K562 (cell line): Measurements from ENCODE around the gene UFSP1. TPM values are rescaled to one million over a fixed set of nuclear protein-coding genes. Genes with fewer than 3 reads are reported as not detected.
"Not testable (repeated sequence)": the region's sequence is repeated elsewhere in the genome, so short reads cannot be mapped to it uniquely, and the experiment has no call there.

Source experiments
- ATAC-seq: fragments of 200-7000 bp; cut with Tn5 transposase; 3 replicates; pipeline ENCODE4 v1.9.1; 2020; ENCODE audit warnings: moderate library complexity
- BruUV-seq: library from RNA; stranded (reverse); fragments of 400-500 nt; replicated peaks from 2 replicates; lab custom pipeline; 2021; lab: Mats Ljungman, UMichigan
- CTCF ChIA-PET: fragments of 300-600 bp; formaldehyde crosslinking; extraction: SDS; loops from one replicate; lab custom pipeline; 2021; ENCODE audit warnings: low intra/inter-chr PET ratio; lab: Yijun Ruan, JAX
- POLR2A ChIA-PET: fragments of 300-600, 350-650 bp; sonication (Branson Sonifier 250); formaldehyde crosslinking; extraction: SDS; loops from one replicate; lab custom pipeline; 2021; ENCODE audit warnings: antibody characterized with exemption, inconsistent platforms; lab: Yijun Ruan, JAX
- DNase-seq, 4 experiments: peaks; one replicate each; pipeline versions ENCODE4 v3.0.0 to v3.0.0-alpha.2; 2011 to 2018; ENCODE audit warnings: low spot score in 3 of 4, mixed read lengths in 3 of 4; ENCODE audit errors: extremely low read depth in 1 of 4
- FAIRE-seq: peaks from 2 replicates; lab custom pipeline; 2011; peaks lifted over from hg19 to GRCh38; lab: Jason Lieb, UNC
- H2AFZ ChIP-seq: 2 replicates; pipeline ENCODE4 v1.6.0; 2011; ENCODE audit warnings: low read depth, low read length, control low read depth, inconsistent platforms
- H3K27ac ChIP-seq: fragments of 200-600 bp; 3 replicates; pipeline ENCODE4 v1.8.0; 2011; ENCODE audit warnings: low read depth, mild to moderate bottlenecking, control low read depth, inconsistent platforms, low read length, moderate library complexity, mixed read lengths; ENCODE audit errors: extremely low read depth
- H3K27me3 ChIP-seq, 2 experiments: fragments of 300-600 bp in 1 of 2; 2 replicates in 1 of 2; 3 replicates in 1 of 2; pipeline versions ENCODE4 v1.6.0 to v1.8.0; 2011; ENCODE audit warnings: inconsistent platforms in 2 of 2, low read length in 2 of 2, mild to moderate bottlenecking in 1 of 2, mixed read lengths in 1 of 2, moderate library complexity in 1 of 2; ENCODE audit not compliant: control insufficient read depth in 2 of 2, insufficient read depth in 2 of 2
- H3K36me3 ChIP-seq: fragments of 300-600 bp; 3 replicates; pipeline ENCODE4 v1.8.0; 2011; ENCODE audit warnings: mild to moderate bottlenecking, low read length, inconsistent platforms; ENCODE audit not compliant: control insufficient read depth, insufficient read depth
- H3K4me1 ChIP-seq, 2 experiments: fragments of 200-600 bp in 1 of 2; replicated peaks in 1 of 2; 2 replicates in 1 of 2; 3 replicates in 1 of 2; pipeline versions ENCODE4 v1.5.1 to v1.8.0; 2011; ENCODE audit warnings: inconsistent platforms in 2 of 2, low read length in 2 of 2, mild to moderate bottlenecking in 1 of 2, mixed read lengths in 1 of 2, moderate library complexity in 1 of 2; ENCODE audit not compliant: control insufficient read depth in 2 of 2, insufficient read depth in 2 of 2
- H3K4me2 ChIP-seq: 2 replicates; pipeline ENCODE4 v1.6.1; 2011; ENCODE audit warnings: low read length, control low read depth, inconsistent platforms, mixed read lengths; ENCODE audit not compliant: insufficient read depth
- H3K4me3 ChIP-seq: fragments of 200-600 bp; sonication (generic), shearing (Covaris generic); 2 replicates; pipeline ENCODE4 v1.5.1; 2016; ENCODE audit warnings: control low read depth, inconsistent platforms
- H3K79me2 ChIP-seq: fragments of 200-600 bp; 3 replicates; pipeline ENCODE4 v1.8.0; 2011; ENCODE audit warnings: low read length, inconsistent platforms; ENCODE audit not compliant: control insufficient read depth, insufficient read depth
- H3K9ac ChIP-seq, 2 experiments: 2 replicates each; pipeline versions ENCODE4 v1.6.0 to v1.6.1; 2011; ENCODE audit warnings: low read depth in 2 of 2, low read length in 2 of 2, control low read depth in 1 of 2, inconsistent platforms in 1 of 2, mild to moderate bottlenecking in 1 of 2, mixed read lengths in 1 of 2; ENCODE audit not compliant: insufficient read depth in 1 of 2
- H3K9me1 ChIP-seq: one replicate; pipeline ENCODE4 v1.6.0; 2011; ENCODE audit warnings: inconsistent platforms, mild to moderate bottlenecking, low read length, moderate library complexity; ENCODE audit not compliant: control insufficient read depth, insufficient read depth
- H3K9me3 ChIP-seq: replicated peaks from 2 replicates; pipeline ENCODE4 v1.5.1; 2011; ENCODE audit warnings: low read depth, low read length, inconsistent platforms; ENCODE audit not compliant: control insufficient read depth, insufficient read depth
- H4K20me1 ChIP-seq: replicated peaks from 2 replicates; pipeline ENCODE4 v1.6.1; 2011; ENCODE audit warnings: low read length, inconsistent platforms, mixed read lengths; ENCODE audit not compliant: control insufficient read depth, insufficient read depth
- FOXK2 ChIP-seq, 2 experiments: fragments of 450-650 bp; IDR thresholded peaks in 1 of 2; conservative IDR thresholded peaks in 1 of 2; 2 replicates each; pipeline ENCODE4 v1.6.1; 2016; ENCODE audit warnings: low read depth in 2 of 2, mild to moderate bottlenecking in 1 of 2
- IRF2 ChIP-seq: sonication (generic); formaldehyde crosslinking; IDR thresholded peaks from 2 replicates; pipeline ENCODE4 v1.8.1; 2022; ENCODE audit warnings: mild to moderate bottlenecking, missing genetic modification reagents
- MEF2D ChIP-seq: conservative IDR thresholded peaks from 2 replicates; pipeline ENCODE4 v1.6.1; 2016; ENCODE audit warnings: low read depth, missing genetic modification characterization, missing compliant biosample characterization
- RBM14 ChIP-seq: fragments of 200-400 bp; formaldehyde crosslinking; IDR thresholded peaks from 2 replicates; pipeline ENCODE4 v1.6.1; 2018; ENCODE audit warnings: low read depth, mild to moderate bottlenecking, low read length, moderate library complexity, borderline replicate concordance; ENCODE audit not compliant: insufficient read depth
- TEAD1 ChIP-seq, 2 experiments: fragments of 450-650 bp in 1 of 2; sonication (generic) in 1 of 2; formaldehyde crosslinking; IDR thresholded peaks; 2 replicates each; pipeline versions ENCODE4 v1.4.0 to v1.8.0; 2020 to 2022; ENCODE audit warnings: mild to moderate bottlenecking in 2 of 2, missing genetic modification reagents in 1 of 2
- WGBS: fragments of 100-300 bp; shearing (Covaris generic); methylation state at CpG from one replicate; pipeline ENCODE4 v1.1.6; 2016; ENCODE audit warnings: low coverage, mixed read lengths; ENCODE audit not compliant: insufficient coverage; ENCODE audit errors: missing lambda C conversion rate; 5-methylcytosine and 5-hydroxymethylcytosine counted together
- in situ Hi-C: fragments of 300-500 bp; cut with MboI; formaldehyde crosslinking; loops from 4 replicates; pipeline ENCODE4 v1.15.0; 2018; ENCODE audit warnings: inconsistent platforms, mixed read lengths
- intact Hi-C: fragments of 100-400 bp; cut with micrococcal nuclease; formaldehyde crosslinking; loops from 2 replicates; pipeline ENCODE4 v1.14.2; 2022
- polyA plus RNA-seq, 8 experiments: library from polyadenylated mRNA; depleted of rRNA in 4 of 8; stranded (reverse) in 5 of 8; unstranded in 3 of 8; fragments of >200 nt; fragmentation: Nextera tagmentation in 2 of 8; fragmentation: Illumina TruSeq in 1 of 8; extraction: Ambion mirVana in 2 of 8; extraction: Trizol in 1 of 8; gene quantifications; 2 replicates each; pipeline versions ENCODE4 v1.2.1 to v1.2.3, GENCODE V29; 2011 to 2014; ENCODE audit warnings: inconsistent platforms in 1 of 8, missing spikeins in 1 of 8
- total RNA-seq, 7 experiments: library from RNA; depleted of rRNA in 6 of 7; stranded (reverse); fragments of >200 nt in 6 of 7; fragmentation: Illumina TruSeq in 2 of 7; extraction: Trizol in 2 of 7; gene quantifications; 2 replicates each; pipeline versions ENCODE4 v1.2.1 to v1.2.3, GENCODE V29; 2011 to 2021; ENCODE audit warnings: low replicate concordance in 1 of 7

Gene UFSP1
- total and polyA plus RNA-seq, 9 of the 15 experiments (the other 6 are each of a cell fraction or from before 2014, with no cell fraction given): 0.50 to 18.8 (median 2.1) TPM

DNA sequence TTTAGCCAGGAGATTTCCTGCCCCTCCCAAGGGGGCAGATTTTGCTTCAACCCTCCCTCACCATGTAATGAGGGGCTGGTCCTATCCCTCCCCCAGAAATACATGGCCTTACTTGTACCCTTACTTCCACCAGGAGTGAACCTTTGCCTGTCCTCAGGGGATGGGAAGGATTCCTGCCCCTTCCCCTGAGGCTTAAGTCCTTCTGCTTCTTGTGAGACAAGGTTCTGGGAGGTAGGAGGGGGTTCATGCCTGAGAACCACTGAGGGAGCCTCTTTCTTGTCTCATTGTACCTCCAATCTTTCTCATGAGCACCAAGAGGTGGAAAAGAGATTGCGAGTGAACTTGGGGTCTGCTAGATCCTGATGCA is 40.3 kb upstream of the UFSP1 start (continued):
- TF ChIP-seq TEAD1 (CRISPR knock-in tag; IDR thresholded peaks at IDR 0.05) (no peak), IRF2 (no peak), FOXK2 (conservative IDR thresholded peaks at IDR 0.05 in 1 of 2, IDR thresholded peaks at IDR 0.05 in 1 of 2; ENCODE audit: low read depth in 2 of 2) (no peak), RBM14 (no peak), MEF2D (no peak)

DNA sequence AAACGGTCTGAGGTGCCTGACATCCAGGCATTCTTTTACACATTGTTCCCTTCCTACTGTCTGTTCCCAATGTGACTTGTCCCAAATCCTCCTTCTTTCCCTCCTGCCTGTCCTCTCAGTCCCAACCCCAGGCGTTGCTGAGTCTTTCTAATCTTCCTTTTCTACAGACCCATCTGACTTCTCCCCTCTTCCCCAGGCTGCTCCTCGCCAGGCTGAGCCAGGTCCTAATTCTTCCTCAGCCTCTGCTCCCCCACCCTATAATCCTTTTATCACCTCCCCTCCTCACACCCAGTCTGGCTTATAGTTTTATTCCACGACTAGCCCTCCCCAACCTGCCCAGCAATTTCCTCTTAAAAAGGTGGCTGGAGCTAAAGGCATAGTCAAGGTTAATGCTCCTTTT is 34.1 kb upstream of the UFSP1 start:
- DNase-seq, H3K79me2 ChIP-seq, H3K9me1 ChIP-seq, H3K4me2 ChIP-seq, H3K27ac ChIP-seq, BruUV-seq, H3K36me3 ChIP-seq, ATAC-seq, H3K27me3 ChIP-seq, H3K9me3 ChIP-seq, H2AFZ ChIP-seq, H4K20me1 ChIP-seq, H3K9ac ChIP-seq, H3K4me1 ChIP-seq, FAIRE-seq, intact Hi-C loops, POLR2A ChIA-PET, CTCF ChIA-PET, H3K4me3 ChIP-seq: not testable (repeated sequence)
- in situ Hi-C loops: loop anchor here (25.0 kb wide), 1 partner anchor 364 kb away; no protein-coding TSS in a partner anchor
- 1% methylated on average over 4 of the region's 4 CpGs for WGBS

DNA sequence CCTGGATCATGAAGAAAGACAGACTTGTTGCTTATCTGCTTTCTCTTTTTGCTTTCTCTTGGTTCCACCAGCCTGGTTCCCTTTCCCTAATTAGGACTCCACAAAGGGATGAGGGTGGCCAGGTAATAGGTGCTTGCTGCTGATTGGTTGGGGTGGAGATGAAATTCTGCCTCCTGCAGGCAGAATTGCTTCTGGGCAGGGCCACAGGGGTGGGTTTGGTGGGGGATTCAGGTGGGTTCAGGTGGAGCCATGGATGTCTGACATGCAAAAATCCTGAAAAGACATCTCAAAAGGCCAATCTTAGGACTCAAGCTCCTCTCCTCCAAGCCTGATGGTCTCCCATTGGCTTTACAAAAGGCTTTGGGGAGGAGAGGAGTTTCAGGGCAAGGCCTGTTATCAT is 31.5 kb upstream of the UFSP1 start:
- H3K4me1 ChIP-seq: no peaks in the 10 kb centered on the region; a peak in 2 of 5 replicates
- ChIA-PET POLR2A (no interaction called here), CTCF (no interaction called here)
- no peaks in the 10 kb centered on the region for H4K20me1 ChIP-seq
- in situ Hi-C loops (loop anchor here (25.0 kb wide), 1 partner anchor 366 kb away; no protein-coding TSS in a partner anchor), intact Hi-C loops (no loop called here)
- no peak for DNase-seq
- no peaks in the 10 kb centered on the region for H3K9me1 ChIP-seq
- H3K4me3 ChIP-seq: no peak overlapping the region
- H3K27me3 ChIP-seq: no peaks in the 10 kb centered on the region
- no peak overlapping the region for H3K4me2 ChIP-seq
- H3K27ac ChIP-seq: no peak overlapping the region
- no peaks in the 10 kb centered on the region for H3K9me3 ChIP-seq
- no peaks in the 10 kb centered on the region for H3K36me3 ChIP-seq
- ATAC-seq: no peak; the same call in 2 of the 3 replicates
- H3K9ac ChIP-seq: no peak overlapping the region
- BruUV-seq: no TSS peak
- no peak for FAIRE-seq
- H2AFZ ChIP-seq: no peak overlapping the region
- H3K79me2 ChIP-seq: no peaks in the 10 kb centered on the region
